ENCODE results near the gene ZNF555.

GRCh38 chr19:2807379-2808128, 33.7 kb upstream of the ZNF555 start:
- TF ChIP-seq SIN3A (IDR thresholded peaks at IDR 0.05; ENCODE audit: borderline replicate concordance, insufficient read depth, low read length), result no peak
- TF ChIP-seq POLR2AphosphoS5 (IDR thresholded peaks at IDR 0.05; ENCODE audit: low read depth, low read length), result no peak
- no peak for TF ChIP-seq REST (IDR thresholded peaks at IDR 0.05; ENCODE audit: insufficient read depth in 1 of 2, low read depth in 2 of 2, low read length in 2 of 2)
- no peak for TF ChIP-seq TAF1 (IDR thresholded peaks at IDR 0.05; ENCODE audit: borderline replicate concordance, insufficient read depth, low read length)
- no peak for TF ChIP-seq FOXP2 (optimal IDR thresholded peaks at IDR 0.05; ENCODE audit: borderline replicate concordance, extremely low read depth, extremely low read length, insufficient read depth)
